Parietal lobe (tissue), 1 donor: ENCODE data around the gene DNAJC11. TPM values are rescaled to one million over a fixed set of nuclear protein-coding genes. Genes with fewer than 3 reads are reported as not detected.

Experiments
- total RNA-seq: library from RNA; depleted of rRNA; stranded (reverse); fragments of >200 nt; gene quantifications from one replicate; pipeline ENCODE4 v1.2.3, GENCODE V29; 2014

Gene DNAJC11, protein sequence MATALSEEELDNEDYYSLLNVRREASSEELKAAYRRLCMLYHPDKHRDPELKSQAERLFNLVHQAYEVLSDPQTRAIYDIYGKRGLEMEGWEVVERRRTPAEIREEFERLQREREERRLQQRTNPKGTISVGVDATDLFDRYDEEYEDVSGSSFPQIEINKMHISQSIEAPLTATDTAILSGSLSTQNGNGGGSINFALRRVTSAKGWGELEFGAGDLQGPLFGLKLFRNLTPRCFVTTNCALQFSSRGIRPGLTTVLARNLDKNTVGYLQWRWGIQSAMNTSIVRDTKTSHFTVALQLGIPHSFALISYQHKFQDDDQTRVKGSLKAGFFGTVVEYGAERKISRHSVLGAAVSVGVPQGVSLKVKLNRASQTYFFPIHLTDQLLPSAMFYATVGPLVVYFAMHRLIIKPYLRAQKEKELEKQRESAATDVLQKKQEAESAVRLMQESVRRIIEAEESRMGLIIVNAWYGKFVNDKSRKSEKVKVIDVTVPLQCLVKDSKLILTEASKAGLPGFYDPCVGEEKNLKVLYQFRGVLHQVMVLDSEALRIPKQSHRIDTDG
- 55.1 TPM for total RNA-seq

GRCh38 chr1:6701437-6702153 lies at the start of gene DNAJC11:
Gene DNAJC11 (minus strand): TSS chr1:6701816. CDS start chr1:6701800, 16 bp downstream.

DNA sequence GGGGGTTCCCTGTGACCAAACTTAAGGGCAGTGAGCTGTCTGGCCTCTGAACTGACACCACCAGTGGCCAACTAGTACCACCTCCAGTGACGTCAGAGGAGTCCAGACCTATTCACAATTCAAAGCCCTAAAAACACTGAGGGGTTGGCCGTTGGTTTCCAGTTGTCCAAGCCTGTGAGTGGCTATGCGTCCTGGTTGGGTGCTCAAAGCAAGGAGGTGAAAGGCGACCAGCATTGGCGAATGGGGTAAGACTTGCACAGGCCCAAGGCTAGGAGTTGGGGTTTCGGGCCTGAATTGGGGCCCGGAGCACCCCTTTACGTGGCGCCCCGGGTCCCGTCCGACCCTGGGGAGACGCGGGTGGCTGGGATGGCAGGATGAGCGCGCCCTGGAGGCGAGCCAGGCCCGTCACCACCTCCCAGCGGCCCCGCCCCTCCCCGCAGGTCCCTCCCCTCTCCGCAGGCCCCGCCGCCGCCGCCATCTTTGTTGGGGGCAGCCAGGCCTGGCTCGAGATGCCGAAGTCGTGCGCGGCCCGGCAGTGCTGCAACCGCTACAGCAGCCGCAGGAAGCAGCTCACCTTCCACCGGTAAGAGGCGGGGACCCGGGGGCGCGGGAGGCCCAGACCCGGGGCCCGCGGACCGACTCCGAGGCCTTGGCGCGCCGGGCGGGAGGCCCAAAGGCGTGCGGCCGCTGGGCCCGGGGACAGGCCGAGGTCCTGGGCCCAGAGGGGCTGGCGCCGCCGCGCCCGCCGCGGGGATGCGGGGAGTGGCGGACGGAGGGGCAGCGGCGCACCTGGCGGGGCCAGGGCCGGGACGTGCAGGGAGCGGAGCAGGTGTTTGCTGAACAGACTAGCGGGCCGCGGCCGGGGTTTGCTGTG lies 76.7 kb downstream of the DNAJC11 start, which contains the start of gene THAP3:
Gene THAP3, plus strand, starts transcription at position 159 of the 874 bp plus-strand sequence. Its CDS starts 351 bp downstream, at position 510.

DNA sequence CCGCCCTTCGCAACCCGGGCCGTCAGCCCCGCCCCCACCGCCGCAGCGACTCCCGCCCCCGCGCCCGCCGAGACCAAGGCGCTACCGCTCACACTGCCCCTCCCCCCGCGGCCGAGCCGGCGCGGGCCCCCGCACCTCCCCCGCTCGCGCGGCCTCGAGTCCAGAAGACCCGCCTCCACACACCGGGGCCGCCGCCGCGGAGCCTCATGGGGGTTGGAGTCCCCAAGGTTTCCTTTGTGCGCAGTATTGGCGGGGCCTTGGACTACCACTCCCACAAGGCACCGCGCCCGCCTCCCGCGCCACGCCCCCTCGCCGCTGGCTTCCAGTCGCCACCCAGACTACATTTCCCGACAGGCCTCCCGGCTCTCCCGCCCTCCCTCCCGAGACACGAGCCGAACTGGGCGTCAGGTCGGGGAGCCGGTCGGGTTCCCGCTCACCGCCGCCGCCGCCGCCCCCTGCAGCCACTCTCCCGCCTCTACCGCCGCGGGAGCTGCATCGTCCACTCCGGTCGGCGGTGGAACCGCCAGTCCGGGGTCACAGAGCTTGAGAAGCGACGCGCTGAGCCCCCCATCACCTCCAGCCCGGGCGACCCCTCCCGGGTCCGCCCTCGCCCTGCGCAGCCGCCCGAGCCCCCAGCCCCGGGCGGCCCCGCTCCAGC lies 88.1 kb downstream of the DNAJC11 start, which contains the start of gene PHF13:
Gene PHF13, plus strand, starts transcription at position 371 of the 658 bp plus-strand sequence. CDS start 336 bp downstream, outside the sequence.

GRCh38 chr1:6602669-6603237 lies 98.9 kb downstream of the DNAJC11 start, which contains the start of gene KLHL21:
Gene KLHL21 (minus strand): TSS chr1:6602869. CDS start chr1:6602817, 52 bp downstream.

Other genes with a start within 250 kb of the DNAJC11 start
- gene TNFRSF25, start 235.6 kb downstream of the DNAJC11 start, total RNA-seq, result 34.1 TPM
- 56.7 TPM for gene PLEKHG5, start 210.1 kb downstream of the DNAJC11 start, total RNA-seq
- 52.9 TPM for gene NOL9, start 147.3 kb downstream of the DNAJC11 start, total RNA-seq
- not detected for gene TAS1R1, start 146.5 kb downstream of the DNAJC11 start, total RNA-seq
- gene ZBTB48, start 121.8 kb downstream of the DNAJC11 start, total RNA-seq, result 19.4 TPM
- gene KLHL21, start 98.9 kb downstream of the DNAJC11 start, total RNA-seq, result 9.1 TPM
- 13.8 TPM for gene PHF13, start 88.1 kb downstream of the DNAJC11 start, total RNA-seq
- 29.7 TPM for gene THAP3, start 76.9 kb downstream of the DNAJC11 start, total RNA-seq
- gene CAMTA1, start 83.6 kb upstream of the DNAJC11 start, total RNA-seq, result 140 TPM